Nephron progenitor cell (in vitro differentiated cells): Measurements from ENCODE around the gene PRKG1.

Source experiments
- DNase-seq: peaks from one replicate; pipeline ENCODE4 v3.0.0; 2021
- H3K27ac Mint-ChIP-seq: 2 replicates; pipeline ENCODE4 v1.8.0; 2021; ENCODE audit warnings: mild to moderate bottlenecking, moderate library complexity, mixed read lengths
- H3K27me3 Mint-ChIP-seq: 2 replicates; pipeline ENCODE4 v1.8.0; 2021; ENCODE audit warnings: mild to moderate bottlenecking, low read depth, mixed read lengths; ENCODE audit not compliant: poor library complexity
- H3K36me3 Mint-ChIP-seq: 2 replicates; pipeline ENCODE4 v1.8.0; 2021; ENCODE audit warnings: low read depth, mixed read lengths
- H3K4me1 Mint-ChIP-seq: 2 replicates; pipeline ENCODE4 v1.8.0; 2021; ENCODE audit warnings: mixed read lengths
- H3K4me3 Mint-ChIP-seq: 2 replicates; pipeline ENCODE4 v1.8.0; 2021; ENCODE audit warnings: mild to moderate bottlenecking, moderate library complexity, mixed read lengths
- H3K9me3 Mint-ChIP-seq: 2 replicates; pipeline ENCODE4 v1.8.0; 2021; ENCODE audit warnings: mild to moderate bottlenecking, moderate library complexity, mixed read lengths
- CTCF ChIP-seq: fragments of 200-600 bp; sonication (generic); IDR thresholded peaks from 2 replicates; pipeline ENCODE4 v1.5.0; 2021; ENCODE audit warnings: antibody characterized with exemption

The PRKG1 gene

GRCh38 chr10:51485668-51486067 is 411.4 kb downstream of the PRKG1 start:
- TF ChIP-seq CTCF = no peak
- Mint-ChIP-seq H3K9me3 (no peaks in the 10 kb centered on the region), H3K36me3 (no peaks in the 10 kb centered on the region), H3K27me3 (peaks cover 4% of the 10 kb centered on the region), H3K27ac (no peak overlapping the region), H3K4me1 (no peaks in the 10 kb centered on the region), H3K4me3 (no peak overlapping the region)
- no peak for DNase-seq

GRCh38 chr10:51487576-51487975 is 413.3 kb downstream of the PRKG1 start:
- Mint-ChIP-seq H3K27me3 (peaks cover 4% of the 10 kb centered on the region), H3K36me3 (no peaks in the 10 kb centered on the region), H3K27ac (peak overlapping the region; percentile 23), H3K4me3 (no peak overlapping the region), H3K4me1 (no peaks in the 10 kb centered on the region), H3K9me3 (no peaks in the 10 kb centered on the region)
- TF ChIP-seq CTCF = no peak
- DNase-seq = no peak

GRCh38 chr10:51488766-51489408 is 414.6 kb downstream of the PRKG1 start:
- Mint-ChIP-seq H3K4me1 (no peaks in the 10 kb centered on the region), H3K4me3 (no peak overlapping the region), H3K36me3 (no peaks in the 10 kb centered on the region), H3K27ac (no peak overlapping the region), H3K27me3 (no peaks in the 10 kb centered on the region), H3K9me3 (no peaks in the 10 kb centered on the region)
- no peak for TF ChIP-seq CTCF
- no peak for DNase-seq

- no peaks in the 10 kb centered on the region for H3K9me3 Mint-ChIP-seq
- no peak overlapping the region for H3K4me3 Mint-ChIP-seq
- no peaks in the 10 kb centered on the region for H3K36me3 Mint-ChIP-seq
- H3K4me1 Mint-ChIP-seq = no peaks in the 10 kb centered on the region
- TF ChIP-seq CTCF = no peak
- no peaks in the 10 kb centered on the region for H3K27me3 Mint-ChIP-seq
- DNase-seq = no peak
- H3K27ac Mint-ChIP-seq = no peak overlapping the region
Measured at GRCh38 chr10:51498424-51498823, 424.1 kb downstream of the PRKG1 start.

GRCh38 chr10:51501396-51501795 is 427.1 kb downstream of the PRKG1 start:
- Mint-ChIP-seq H3K36me3 (no peaks in the 10 kb centered on the region), H3K4me3 (no peak overlapping the region), H3K27ac (no peak overlapping the region), H3K27me3 (no peaks in the 10 kb centered on the region), H3K4me1 (no peaks in the 10 kb centered on the region), H3K9me3 (no peaks in the 10 kb centered on the region)
- TF ChIP-seq CTCF = no peak
- DNase-seq = no peak

- Mint-ChIP-seq H3K4me1 (no peaks in the 10 kb centered on the region), H3K36me3 (no peaks in the 10 kb centered on the region), H3K27ac (no peak overlapping the region), H3K4me3 (no peak overlapping the region), H3K9me3 (no peaks in the 10 kb centered on the region), H3K27me3 (no peaks in the 10 kb centered on the region)
- no peak for DNase-seq
- no peak for TF ChIP-seq CTCF
Measured at GRCh38 chr10:51502124-51502523, 427.8 kb downstream of the PRKG1 start.
